Right forelimb (tissue), 1 donor: ENCODE results near the gene TOMM22.
"Not testable (repeated sequence)": the region's sequence is repeated elsewhere in the genome, so short reads cannot be mapped to it uniquely, and the experiment has no call there.

ENCODE experiments used
- DNase-seq: peaks from one replicate; pipeline ENCODE4 v3.0.0-alpha.2; 2018

The TOMM22 gene

GRCh38 chr22:38681582-38682335, at the start of gene TOMM22:
Gene TOMM22 (plus strand): TSS chr22:38681957. CDS start chr22:38681979, 22 bp downstream.
- peak; percentile 92 for DNase-seq

DNA sequence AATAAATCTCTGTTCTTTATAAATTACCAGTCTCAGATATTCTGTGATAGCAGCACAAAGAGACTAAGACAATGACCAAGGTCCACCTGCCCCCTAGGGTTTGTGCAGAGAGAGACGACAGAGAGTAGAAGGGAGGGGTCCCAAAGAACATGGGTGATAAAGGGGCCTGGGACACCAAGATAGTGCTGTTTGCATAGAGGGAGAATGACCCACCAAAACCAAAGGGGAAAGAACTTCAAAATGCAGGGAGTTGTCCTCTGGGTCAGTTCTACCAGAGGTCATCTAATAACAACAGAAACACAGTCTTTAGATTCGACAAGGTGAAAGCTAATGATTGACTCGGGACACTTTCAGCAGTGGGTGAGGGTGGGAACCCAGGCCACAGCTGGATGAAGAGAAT, 49.2 kb upstream of the TOMM22 start:
- DNase-seq, result no peak

GRCh38 chr22:38638216-38638615, 43.5 kb upstream of the TOMM22 start:
- DNase-seq, result no peak

GRCh38 chr22:38638728-38639127, 43.0 kb upstream of the TOMM22 start:
- no peak for DNase-seq

GRCh38 chr22:38641476-38642040, 40.2 kb upstream of the TOMM22 start:
- DNase-seq, result no peak

GRCh38 chr22:38644245-38644644, 37.5 kb upstream of the TOMM22 start:
- DNase-seq, result not testable (repeated sequence)

- no peak for DNase-seq
Measured at GRCh38 chr22:38645430-38645829, 36.3 kb upstream of the TOMM22 start.

DNA sequence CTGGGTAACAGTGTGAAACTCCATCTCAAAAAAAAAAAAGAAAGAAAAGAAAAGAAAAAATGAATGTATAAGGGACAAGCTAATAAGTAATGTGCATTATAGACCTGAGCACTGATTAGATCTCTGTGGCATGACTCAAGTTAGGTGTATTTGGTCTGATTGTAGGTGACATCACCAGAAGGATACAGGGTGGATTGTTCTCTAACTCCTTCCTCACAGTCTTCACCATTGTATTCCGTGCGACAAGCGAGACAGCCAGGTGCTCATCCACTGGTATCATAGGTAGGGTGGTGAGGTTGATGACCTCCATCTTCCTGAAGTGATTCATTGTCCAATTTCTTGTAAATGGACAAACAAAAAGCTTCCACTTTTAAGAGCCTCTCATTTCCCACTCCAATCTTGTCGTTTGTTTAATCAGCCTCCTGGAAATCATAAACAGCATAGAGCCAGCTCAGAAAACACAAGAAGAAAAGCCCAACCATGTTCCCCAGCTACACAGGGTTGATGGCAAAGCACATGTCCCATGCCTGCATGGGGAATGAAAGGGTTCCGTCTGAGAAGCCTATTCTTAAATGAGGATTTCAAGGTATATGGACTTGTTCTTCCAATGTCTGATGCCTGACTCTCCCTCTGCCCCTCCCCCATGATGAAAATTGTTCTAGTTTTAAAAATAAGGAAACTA, 31.8 kb upstream of the TOMM22 start:
- no peak for DNase-seq

- DNase-seq, result no peak
Measured at GRCh38 chr22:38652859-38653258, 28.9 kb upstream of the TOMM22 start.

DNA sequence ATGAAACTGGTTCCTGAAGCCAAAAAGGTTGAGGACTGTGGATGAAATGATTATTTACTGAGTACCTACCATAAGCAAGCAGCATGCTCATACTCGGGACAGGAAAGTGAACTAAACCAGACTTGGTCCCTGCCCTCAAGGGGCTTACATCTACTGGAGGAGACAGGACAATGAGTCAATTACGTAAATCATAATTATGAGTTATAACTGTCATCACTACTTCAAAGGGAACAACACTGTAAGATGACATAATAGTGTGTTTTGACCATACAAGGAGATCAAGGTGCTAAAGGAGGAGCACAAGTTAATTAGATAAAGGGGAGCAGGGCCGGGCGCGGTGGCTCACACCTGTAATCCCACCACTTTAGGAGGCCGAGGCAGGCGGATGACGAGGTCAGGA, 28.0 kb upstream of the TOMM22 start:
- no peak for DNase-seq

- DNase-seq, result peak; percentile 47
Measured at GRCh38 chr22:38655519-38656255, 26.1 kb upstream of the TOMM22 start.

DNA sequence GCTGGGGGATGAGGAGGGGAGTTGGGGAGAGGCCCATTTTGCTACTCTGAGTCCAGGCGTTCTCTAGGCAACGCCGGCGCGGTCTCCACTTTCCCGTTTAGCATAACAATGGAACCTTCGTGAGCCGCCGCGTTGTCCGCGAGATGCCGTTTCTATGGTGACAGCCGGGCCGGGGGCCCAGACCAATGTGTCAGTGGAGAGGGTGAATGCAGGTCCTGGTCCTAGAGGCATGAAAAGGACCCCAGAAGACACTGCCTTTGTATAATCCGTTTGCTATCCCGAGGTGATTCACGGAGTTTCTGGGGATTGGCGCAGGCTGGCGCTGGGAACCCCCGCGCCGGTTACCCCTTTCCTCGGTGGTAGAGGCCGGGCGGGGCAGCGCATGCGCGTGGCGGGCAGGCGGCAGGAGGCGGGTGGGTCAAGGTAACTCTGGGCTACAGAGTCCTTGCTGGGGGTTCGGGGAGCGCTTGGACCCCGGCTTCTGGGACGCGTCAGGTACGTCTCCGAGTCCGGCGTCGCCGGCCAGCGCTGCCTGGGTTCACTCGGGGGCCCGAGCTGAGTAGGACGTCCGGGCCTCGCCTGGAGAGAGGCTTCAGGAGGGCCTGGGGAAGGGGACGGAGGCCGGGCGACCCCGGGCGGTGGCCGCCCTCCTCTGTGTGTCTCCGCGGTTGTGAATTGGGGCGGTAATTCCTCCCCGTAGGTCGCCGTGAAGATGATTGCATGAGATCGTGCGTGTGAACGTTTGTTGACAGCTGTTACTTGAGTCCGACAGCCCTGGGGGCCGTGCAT, 25.3 kb upstream of the TOMM22 start, which contains the start of the genes CBY1 and FAM227A:
TSS of gene CBY1 (plus strand) at position 383 of the 789 bp plus-strand sequence. CDS start 11,417 bp downstream, outside the sequence.
TSS of gene FAM227A (minus strand) at position 137 of the 789 bp plus-strand sequence. CDS start 6,224 bp downstream, outside the sequence.
- DNase-seq, result peak; percentile 95

DNA sequence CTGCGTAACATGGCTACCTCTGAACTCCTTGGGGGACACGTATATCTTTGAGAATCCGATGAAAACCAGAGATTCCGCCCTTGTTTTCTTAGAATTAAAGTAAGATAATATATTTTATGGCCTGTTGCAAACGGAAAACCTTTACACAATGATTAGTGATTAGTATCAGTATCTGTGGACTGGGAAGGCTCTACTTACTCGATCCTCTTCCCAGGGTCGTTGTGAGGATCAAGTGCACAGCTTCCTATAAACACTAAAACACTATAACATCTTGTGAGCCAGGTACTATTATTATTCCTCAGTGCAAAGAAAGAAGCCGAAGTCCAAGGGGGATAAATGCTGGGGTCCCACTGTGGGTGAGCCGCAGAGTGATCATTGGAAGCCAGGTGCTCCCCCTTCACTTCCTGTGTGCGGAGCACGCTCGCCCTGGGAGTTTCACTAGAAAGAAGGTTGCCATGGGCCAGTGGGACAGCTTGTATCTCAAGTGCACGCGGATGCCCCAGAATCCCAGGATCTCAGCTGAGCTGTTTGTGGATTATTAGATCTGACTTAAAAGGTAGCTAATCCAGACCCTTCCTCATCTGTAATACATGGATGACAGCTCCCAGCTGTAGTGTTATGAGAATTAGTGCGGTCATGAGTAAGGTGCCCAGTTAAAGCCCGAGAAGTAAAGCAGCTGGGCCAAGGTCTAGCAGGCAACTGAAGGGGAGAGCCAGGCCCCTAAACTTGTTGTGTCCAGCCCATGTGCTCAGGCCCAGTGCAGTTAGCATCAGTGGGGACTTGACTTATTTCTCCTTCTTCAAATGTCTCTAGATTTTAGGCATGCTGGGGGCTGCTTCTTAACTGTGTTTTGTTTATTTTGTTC, 24.5 kb upstream of the TOMM22 start:
- DNase-seq, result no peak

DNA sequence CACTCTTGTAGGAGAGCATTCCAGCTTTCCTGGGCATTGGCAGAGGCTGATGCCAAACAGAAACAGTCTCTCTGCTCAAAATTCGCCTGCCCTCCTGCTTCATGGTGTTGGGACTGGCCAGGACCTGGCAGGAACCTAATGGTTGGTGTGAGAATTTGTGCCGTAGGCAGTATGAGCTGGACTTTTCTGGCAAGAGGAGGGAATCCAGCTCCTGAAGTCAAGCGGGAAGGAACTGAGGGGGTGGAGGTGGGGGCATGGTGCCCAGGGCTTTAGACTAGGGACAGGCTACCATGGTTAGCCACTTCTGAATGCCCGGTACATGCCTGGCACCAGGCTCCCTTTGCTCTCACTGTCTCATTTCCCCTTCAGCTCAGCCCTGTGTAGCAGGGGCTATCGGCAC, 6.9 kb upstream of the TOMM22 start:
- no peak for DNase-seq

- DNase-seq, result no peak
Measured at GRCh38 chr22:38675833-38676232, 5.9 kb upstream of the TOMM22 start.

GRCh38 chr22:38684895-38685294, 3.1 kb downstream of the TOMM22 start:
- DNase-seq, result no peak

DNA sequence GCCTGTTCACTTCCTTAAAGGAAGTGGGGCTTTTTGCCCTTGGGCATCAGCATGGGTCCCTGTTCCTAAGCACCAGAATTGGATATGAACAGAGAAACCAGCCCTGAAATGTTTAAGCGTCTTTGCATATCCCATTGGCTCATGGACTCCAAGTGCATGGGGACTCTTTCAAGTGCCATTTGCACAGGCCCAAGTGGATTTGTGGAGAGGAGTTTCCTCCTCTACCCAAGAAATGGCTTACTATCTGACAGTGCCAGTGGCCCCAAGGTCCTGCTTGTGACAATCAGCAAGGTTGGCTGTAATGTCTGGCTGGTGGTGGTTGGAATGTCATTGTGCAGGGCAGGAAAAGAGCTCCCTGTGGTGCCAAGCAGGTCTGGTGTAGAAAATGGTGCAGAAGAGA, 4.0 kb downstream of the TOMM22 start:
- DNase-seq, result no peak

DNA sequence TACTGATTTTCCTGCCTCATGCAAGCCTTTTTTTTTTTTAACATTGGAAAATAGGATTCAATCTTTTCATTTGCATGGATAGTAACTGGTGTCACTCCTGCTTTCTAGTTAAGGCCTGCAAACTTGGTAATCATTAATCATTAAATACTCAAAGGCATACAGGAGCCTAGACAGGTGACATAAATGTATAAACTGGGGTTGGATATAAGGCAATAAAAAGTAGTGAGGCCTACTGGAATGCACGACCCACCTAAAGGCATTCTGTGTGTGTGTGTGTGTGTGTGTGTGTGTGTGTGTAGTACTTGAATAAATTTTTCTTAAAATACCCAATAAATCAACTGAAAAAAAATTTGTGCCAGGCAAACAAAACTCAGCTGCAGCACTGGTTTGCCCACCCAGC, 7.9 kb downstream of the TOMM22 start:
- DNase-seq, result no peak

DNA sequence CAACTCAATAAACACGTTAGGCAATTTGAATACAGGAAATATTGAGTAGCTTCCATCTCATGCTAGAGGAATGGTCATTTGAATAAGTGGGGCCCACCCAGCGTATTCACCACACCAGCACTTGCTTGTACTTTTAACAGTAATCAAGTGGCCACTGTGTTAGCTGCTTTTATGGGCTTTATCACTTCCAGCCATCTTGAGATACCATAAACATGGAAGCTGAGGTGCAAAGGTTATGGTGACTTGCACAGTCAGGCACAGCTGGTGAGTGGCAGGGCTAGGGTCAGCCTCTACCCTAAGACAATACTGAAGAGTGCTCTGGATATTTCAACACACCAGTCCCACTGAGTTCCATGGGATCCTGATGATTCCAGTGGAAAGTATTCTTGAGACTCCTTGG, 12.3 kb downstream of the TOMM22 start:
- no peak for DNase-seq

GRCh38 chr22:38694940-38695339, 13.2 kb downstream of the TOMM22 start:
- DNase-seq, result no peak
